Fibroblast of pulmonary artery (primary cell): ENCODE data around the gene ATXN10.

Experiments
- DNase-seq: peaks from one replicate; pipeline ENCODE4 v3.0.0-alpha.2; 2010; ENCODE audit warnings: low read depth
- H3K4me3 ChIP-seq: replicated peaks from 2 replicates; pipeline ENCODE4 v1.5.1; 2011; ENCODE audit warnings: low read depth, mild to moderate bottlenecking, control low read depth, low read length, moderate library complexity
- CTCF ChIP-seq: IDR thresholded peaks from 2 replicates; pipeline ENCODE4 v1.5.1; 2011; ENCODE audit warnings: mild to moderate bottlenecking, control low read depth, low read length, inconsistent platforms; ENCODE audit errors: missing control alignments

Gene ATXN10

GRCh38 chr22:45804319-45804985, 132.8 kb downstream of the ATXN10 start:
- H3K4me3 ChIP-seq = no peak overlapping the region
- no peak for TF ChIP-seq CTCF

GRCh38 chr22:45804986-45805325, 133.3 kb downstream of the ATXN10 start:
- peak; percentile 97 for DNase-seq
- no peak for TF ChIP-seq CTCF
- H3K4me3 ChIP-seq = no peak overlapping the region

More at GRCh38 chr22:45804319-45804985, 132.8 kb downstream of the ATXN10 start:
- no peak for DNase-seq

GRCh38 chr22:45805413-45805812, 133.8 kb downstream of the ATXN10 start:
- H3K4me3 ChIP-seq = no peak overlapping the region
- TF ChIP-seq CTCF = no peak
- peak; percentile 57 for DNase-seq

- no peak for DNase-seq
- no peak for TF ChIP-seq CTCF
- no peak overlapping the region for H3K4me3 ChIP-seq
Observed at GRCh38 chr22:45807156-45807915, 135.7 kb downstream of the ATXN10 start.

- DNase-seq = no peak
- TF ChIP-seq CTCF = no peak
- no peak overlapping the region for H3K4me3 ChIP-seq
Observed at GRCh38 chr22:45812910-45813309, 141.3 kb downstream of the ATXN10 start.

GRCh38 chr22:45814198-45814597, 142.6 kb downstream of the ATXN10 start:
- no peak for DNase-seq
- TF ChIP-seq CTCF = no peak
- no peak overlapping the region for H3K4me3 ChIP-seq
